Kidney epithelial cell (primary cell): Measurements from ENCODE around the gene AP3B1. TPM values are rescaled to one million over a fixed set of nuclear protein-coding genes. Genes with fewer than 3 reads are reported as not detected.

Source experiments
- DNase-seq: peaks from one replicate; pipeline ENCODE4 v3.0.0-alpha.2; 2010; ENCODE audit warnings: low read depth
- H3K27me3 ChIP-seq: 2 replicates; pipeline ENCODE4 v1.6.0; 2011; ENCODE audit warnings: low read length; ENCODE audit not compliant: control insufficient read depth, insufficient read depth
- H3K36me3 ChIP-seq: 2 replicates; pipeline ENCODE4 v1.5.1; 2011; ENCODE audit warnings: low read length; ENCODE audit not compliant: control insufficient read depth, insufficient read depth
- H3K4me3 ChIP-seq: 2 replicates; pipeline ENCODE4 v1.5.1; 2011; ENCODE audit warnings: low read depth, mild to moderate bottlenecking, control low read depth, low read length
- total RNA-seq: library from RNA; depleted of rRNA; stranded (reverse); fragments of >200 nt; gene quantifications from 2 replicates; pipeline ENCODE4 v1.2.3, GENCODE V29; 2015
- TF ChIP-seq, protein P1 (sequence below): IDR thresholded peaks from 2 replicates; pipeline ENCODE4 v1.5.1; 2011; ENCODE audit warnings: mild to moderate bottlenecking, moderate library complexity, low read length, control low read depth, inconsistent platforms; ENCODE audit not compliant: insufficient read depth, poor library complexity, severe bottlenecking

AP3B1 gene
- total RNA-seq, 1 donor from 2014 or later: 36.4 TPM

DNA sequence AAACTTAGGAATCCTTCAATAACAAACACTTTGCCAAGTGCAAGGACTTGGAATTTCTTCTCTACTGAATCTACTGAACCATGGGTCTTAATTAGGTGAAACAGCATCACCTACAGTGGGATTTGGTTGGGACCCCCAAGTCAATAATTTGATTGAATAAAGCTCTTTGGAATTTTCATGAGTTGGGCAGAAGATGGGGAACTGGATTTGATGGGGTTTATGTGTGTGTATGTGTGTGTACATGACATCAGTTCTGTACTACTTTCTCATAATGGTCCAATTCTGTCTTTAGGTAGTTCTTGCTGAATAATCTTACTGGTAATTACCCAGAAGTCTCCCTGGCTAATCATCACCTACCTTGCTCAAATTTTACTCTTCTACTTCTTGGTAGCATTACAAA lies 319.9 kb downstream of the AP3B1 start:
- H3K4me3 ChIP-seq: no peak overlapping the region
- TF ChIP-seq, protein P1, sequence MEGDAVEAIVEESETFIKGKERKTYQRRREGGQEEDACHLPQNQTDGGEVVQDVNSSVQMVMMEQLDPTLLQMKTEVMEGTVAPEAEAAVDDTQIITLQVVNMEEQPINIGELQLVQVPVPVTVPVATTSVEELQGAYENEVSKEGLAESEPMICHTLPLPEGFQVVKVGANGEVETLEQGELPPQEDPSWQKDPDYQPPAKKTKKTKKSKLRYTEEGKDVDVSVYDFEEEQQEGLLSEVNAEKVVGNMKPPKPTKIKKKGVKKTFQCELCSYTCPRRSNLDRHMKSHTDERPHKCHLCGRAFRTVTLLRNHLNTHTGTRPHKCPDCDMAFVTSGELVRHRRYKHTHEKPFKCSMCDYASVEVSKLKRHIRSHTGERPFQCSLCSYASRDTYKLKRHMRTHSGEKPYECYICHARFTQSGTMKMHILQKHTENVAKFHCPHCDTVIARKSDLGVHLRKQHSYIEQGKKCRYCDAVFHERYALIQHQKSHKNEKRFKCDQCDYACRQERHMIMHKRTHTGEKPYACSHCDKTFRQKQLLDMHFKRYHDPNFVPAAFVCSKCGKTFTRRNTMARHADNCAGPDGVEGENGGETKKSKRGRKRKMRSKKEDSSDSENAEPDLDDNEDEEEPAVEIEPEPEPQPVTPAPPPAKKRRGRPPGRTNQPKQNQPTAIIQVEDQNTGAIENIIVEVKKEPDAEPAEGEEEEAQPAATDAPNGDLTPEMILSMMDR: no peak
- H3K27me3 ChIP-seq: peaks cover 43% of the 10 kb centered on the region
- H3K36me3 ChIP-seq: no peaks in the 10 kb centered on the region
- no peak for DNase-seq

DNA sequence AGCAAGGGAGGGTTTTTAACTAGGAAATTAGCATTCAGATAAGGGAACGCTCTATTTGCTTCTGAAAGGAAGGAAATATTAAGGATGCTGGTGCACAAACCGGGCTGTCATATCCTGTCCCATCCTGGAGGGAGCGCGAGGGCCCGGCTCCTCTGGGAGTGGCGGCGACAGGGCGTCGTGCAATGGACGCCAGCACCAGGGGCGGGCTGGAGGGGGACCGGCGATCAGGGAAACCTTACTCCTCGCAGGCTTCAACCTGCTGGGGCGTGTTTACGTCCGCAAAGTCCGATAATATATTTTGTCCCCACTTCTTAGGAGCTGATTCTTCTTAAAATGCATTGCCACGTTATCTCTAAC lies 321.3 kb downstream of the AP3B1 start:
- DNase-seq: no peak
- H3K27me3 ChIP-seq: peaks cover 43% of the 10 kb centered on the region
- TF ChIP-seq, protein P1: no peak
- H3K4me3 ChIP-seq: no peak overlapping the region
- no peaks in the 10 kb centered on the region for H3K36me3 ChIP-seq

- Histone ChIP-seq H3K36me3 (no peaks in the 10 kb centered on the region), H3K4me3 (peak overlapping the region; percentile 1), H3K27me3 (peaks cover 43% of the 10 kb centered on the region)
- TF ChIP-seq, protein P1: no peak
- DNase-seq: no peak
Measured at GRCh38 chr5:77972469-77973252, 321.8 kb downstream of the AP3B1 start.

DNA sequence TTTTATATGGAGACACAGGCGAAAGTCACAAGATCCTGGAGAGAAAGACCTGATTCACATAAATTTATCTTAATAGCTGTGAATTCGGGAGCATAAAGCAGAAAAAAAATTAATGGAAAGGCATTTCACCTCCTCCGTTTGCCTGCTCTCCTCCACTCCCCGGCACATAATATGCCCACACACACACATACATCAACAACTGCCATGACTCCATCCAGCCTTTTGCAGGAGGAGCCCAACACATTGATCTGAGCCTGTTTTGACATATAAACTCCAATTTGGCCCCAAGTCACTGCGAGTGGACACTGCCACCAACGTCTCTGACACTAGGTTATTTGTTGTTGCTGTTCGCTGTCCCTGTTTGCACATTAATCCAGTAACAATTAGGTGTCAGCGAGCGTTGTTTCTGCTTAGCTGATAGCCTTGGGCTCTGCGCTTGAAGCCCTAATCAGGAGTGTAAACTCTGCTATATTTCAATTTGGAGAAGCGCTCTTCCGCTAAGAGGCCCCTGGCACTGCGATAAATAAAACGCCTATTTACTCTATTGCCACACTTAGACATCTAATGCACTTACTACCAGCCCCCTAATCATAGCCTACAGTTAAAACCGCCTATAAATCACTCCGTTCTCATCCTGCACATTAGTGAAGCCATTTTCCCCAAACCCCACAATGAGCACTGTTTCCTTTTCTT lies 322.6 kb downstream of the AP3B1 start:
- no peak overlapping the region for H3K4me3 ChIP-seq
- no peaks in the 10 kb centered on the region for H3K36me3 ChIP-seq
- TF ChIP-seq, protein P1: no peak
- no peak for DNase-seq
- peaks cover 43% of the 10 kb centered on the region for H3K27me3 ChIP-seq

DNA sequence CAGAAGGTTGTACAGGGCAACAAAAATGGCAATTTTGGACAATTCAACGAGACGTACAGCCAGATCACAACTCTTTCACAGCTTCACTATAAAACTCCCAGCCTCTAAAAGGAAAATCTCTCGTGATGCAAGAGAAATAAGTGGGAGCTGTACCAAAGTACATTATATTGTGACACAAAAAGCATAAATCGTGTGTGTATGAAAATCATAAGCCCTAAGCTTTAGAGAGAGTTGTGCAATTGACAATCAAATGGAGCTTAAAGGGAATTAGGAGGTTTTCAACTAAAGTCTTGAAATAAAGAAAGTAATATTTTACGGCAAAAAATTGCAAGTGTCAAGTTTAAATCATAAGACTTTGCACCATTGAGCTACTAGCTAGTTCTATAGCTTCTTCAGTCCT lies 323.6 kb downstream of the AP3B1 start:
- TF ChIP-seq, protein P1: no peak
- Histone ChIP-seq H3K27me3 (peaks cover 43% of the 10 kb centered on the region), H3K4me3 (no peak overlapping the region), H3K36me3 (no peaks in the 10 kb centered on the region)
- no peak for DNase-seq
